GM21737 (cell line): ENCODE data around the gene PRELID2.
"Not testable (repeated sequence)": the region's sequence is repeated elsewhere in the genome, so short reads cannot be mapped to it uniquely, and the experiment has no call there.

Source experiments
- ATAC-seq: cut with Tn5 transposase; IDR thresholded peaks from one replicate; pipeline ENCODE4 v1.9.1; 2021; ENCODE audit warnings: mild to moderate bottlenecking, moderate library complexity; ENCODE audit not compliant: unreplicated experiment

Gene PRELID2

DNA sequence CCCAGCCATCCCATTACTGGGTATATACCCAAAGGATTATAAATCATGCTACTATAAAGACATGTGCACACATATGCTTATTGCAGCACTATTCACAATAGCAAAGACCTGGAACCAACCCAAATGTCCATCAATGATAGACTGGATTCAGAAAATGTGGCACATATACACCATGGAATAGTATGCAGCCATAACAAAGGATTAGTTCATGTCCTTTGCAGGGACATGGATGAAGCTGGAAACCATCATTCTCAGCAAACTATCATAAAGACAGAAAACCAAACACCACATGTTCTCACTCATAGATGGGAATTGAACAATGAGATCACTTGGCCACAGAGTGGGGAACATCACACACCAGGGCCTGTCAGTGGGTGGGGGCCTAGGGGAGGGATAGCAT is 36.6 kb downstream of the PRELID2 start:
- ATAC-seq, result not testable (repeated sequence)

DNA sequence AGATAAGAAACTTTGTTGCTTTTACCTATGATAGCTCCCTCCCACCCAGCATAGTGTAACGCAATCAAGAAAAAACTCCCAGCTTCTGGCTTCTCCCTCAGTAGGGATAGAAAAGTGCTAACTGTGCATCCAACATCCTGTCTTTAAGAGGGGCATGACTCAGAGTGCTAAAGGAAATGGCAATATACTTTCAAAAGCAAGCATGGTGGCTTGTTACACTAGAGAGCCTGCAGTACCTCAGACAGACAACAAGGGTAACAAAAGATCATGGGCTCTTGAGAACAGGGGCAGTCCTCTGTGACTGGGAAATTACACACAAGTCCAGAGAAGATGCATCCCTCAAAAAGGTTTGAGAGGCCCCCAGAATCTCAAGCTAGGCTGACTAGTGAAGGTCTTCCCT is 37.8 kb downstream of the PRELID2 start:
- ATAC-seq, result no peak

DNA sequence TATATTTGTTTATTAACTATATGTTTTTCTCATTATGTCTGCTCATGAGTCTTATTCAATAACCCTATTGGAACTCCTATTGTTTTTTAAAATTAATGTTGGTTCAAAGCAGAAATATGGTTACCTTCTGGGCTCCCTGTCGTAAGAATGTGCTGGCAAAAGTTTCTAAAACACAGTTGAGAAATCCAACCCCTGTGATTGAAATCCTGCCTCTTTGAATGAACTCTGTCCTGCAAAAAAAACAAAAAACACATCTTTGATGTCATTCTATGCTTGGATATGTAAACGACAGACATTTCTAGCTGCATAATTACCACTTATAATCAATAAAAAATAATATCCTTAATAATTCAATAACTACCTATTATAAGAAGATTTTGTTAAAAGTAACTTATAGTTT is 38.8 kb downstream of the PRELID2 start:
- ATAC-seq, result no peak

DNA sequence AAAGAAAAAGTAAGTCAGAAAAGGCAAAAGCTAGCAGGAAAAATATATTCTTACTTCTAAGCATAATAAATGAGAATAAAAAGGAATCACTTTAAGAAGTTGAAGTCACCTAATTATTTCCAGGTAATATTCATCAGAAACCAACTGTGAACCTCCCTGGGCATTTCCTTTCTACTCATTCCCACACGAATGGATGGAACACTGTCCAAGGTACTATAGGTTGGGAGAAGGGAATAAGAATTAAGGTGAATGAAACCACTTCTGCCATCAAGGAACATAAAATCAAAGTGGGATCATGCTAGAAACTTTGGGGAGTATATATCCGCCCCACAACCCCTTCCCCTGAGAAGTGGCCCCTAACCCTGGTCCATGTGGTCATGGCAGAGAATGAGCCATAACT is 41.6 kb downstream of the PRELID2 start:
- ATAC-seq, result no peak

DNA sequence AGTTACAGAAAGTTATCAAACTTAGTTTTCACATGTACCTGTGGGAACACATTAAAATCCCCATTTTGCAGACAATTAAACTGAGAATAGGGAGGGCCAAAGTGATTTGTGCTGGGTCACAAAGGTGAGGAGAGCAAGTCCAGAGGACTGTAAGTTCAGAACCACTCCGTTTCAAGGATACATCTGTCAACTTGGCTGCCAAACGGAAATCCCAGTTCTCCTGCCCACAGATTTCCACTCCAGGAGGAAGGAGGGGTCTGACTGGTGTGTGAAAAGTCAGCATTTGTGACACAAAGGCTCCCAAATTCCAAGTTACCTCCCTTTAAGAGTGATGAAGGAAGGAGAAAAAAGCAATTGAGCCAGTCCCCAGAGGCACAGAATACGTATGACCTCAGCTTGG is 42.3 kb downstream of the PRELID2 start:
- ATAC-seq, result no peak

DNA sequence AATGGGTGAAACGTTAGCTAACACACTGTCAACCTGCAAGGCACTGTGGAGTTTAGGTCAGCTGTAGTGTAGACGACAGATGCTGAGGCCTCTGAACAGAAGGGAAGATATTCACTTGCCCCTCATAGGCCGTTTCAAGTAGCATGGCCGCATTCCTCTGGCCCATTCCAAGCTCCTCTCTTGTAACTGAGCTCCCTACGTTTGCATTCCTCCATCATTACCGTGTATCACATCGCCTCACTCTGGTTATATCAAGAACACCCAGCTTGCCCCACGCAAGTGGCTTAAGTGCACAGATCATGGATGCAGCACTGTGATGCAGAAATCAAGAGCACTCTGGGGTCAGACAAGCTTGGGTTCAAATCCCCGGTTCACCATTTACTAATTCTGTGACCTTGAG is 43.3 kb downstream of the PRELID2 start:
- ATAC-seq, result no peak

DNA sequence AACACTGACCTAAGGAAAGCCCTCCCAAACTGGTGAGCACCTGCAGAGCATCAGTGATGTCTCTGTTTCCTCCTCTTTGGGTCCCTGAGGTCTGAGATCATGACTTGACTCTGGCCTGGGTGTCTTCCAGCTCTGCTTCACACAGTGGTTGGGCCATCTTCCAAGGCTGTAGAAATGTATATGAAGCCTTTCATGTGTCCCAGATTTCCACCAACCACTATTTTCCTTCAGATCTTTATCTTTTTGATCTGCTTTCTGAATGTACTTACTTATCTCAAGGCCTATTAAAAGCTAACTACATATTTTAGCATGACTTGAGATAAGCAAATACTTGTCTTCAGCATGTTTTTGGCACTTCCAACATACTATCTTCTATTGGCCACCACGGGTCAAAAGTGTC is 47.1 kb downstream of the PRELID2 start:
- no peak for ATAC-seq

DNA sequence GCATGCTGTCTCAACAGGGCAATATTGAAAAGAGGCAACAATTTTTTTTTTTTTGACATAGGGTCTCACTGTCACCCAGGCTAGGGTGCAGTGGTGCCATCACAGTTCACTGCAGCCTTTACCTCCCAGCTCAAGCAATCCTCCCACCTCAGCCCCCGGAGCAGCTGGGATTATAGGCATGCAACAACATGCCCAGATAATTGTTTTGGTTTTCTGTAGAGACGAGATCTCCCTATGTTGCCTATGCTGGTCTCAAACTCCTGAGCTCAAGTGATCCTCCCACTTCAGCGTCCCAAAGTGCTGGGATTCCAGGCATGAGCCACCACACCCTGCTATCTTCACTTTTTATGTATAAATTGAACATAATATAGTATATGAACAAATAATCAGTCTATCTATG is 47.6 kb downstream of the PRELID2 start:
- no peak for ATAC-seq

DNA sequence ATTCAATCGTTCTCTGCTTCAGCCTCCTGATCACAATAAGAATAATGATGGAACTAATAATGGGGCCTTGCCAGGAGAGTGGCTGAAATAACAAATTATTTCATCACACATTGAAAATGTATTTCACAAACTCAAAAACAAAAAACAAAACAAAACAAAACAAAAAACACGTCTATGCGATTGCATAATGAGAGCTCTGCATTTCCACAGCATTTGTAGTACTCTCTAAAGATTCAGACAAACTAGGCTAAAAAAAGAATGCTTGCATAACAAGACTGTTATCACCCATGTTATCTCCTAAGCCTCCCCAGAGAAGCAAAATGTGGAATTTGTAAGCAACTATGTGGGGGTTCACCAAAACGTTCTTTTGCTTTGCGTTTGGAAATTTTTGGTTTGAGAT is 48.1 kb downstream of the PRELID2 start:
- ATAC-seq, result no peak

DNA sequence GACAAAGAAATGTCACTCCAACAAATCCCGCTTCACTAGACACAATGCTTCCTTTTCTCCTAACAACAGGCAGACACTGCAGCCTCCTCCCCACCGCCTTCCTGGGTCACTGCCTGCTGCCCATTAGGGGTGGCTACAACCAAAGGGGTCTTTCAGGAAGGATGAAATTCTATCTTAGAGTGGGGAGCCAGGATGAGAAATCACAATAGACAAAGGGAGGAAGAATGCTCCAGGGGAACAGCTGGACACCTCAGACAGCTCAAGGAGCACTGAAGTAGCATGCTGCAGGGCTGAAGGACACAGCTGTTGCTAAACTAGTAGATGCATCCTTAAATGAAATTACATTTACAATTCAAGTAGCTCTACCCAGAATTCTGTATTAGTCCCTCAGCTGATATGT is 54.2 kb downstream of the PRELID2 start:
- no peak for ATAC-seq

DNA sequence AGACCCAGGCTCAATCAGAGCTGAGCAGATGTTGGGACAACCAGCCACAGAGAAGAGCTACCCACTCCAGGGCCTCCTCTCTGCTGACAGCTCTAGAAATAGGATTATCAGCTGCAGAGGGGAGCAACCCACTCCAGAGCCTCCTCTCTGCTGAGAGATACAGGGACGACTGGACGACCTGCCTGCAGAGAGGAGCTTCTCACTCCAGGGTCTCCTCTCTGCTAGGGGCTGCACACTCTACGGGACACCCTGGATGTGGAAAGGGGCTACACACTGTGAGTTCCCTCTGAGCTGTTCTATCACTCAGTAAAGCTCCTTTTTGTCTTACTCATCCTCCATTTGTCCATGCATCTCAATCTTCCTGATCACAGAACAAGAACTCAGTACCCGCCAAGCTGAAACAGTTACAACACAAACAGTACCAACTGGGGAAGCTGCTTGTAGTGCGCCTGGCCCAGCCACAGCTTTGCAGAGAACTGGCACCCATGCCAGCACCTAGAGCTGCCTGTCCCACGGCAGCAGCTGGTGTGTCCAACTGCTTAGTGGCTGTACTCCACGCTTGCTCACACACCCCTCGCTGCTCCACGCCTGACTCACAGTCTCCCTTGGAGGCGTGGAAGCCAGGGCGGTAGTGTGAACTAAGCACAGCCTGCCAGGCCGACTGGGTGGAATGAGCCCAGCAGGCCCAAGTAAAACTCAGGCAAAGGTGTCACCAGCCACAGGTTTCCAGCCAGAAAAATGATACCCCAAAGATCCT is 56.8 kb downstream of the PRELID2 start:
- ATAC-seq, result no peak

DNA sequence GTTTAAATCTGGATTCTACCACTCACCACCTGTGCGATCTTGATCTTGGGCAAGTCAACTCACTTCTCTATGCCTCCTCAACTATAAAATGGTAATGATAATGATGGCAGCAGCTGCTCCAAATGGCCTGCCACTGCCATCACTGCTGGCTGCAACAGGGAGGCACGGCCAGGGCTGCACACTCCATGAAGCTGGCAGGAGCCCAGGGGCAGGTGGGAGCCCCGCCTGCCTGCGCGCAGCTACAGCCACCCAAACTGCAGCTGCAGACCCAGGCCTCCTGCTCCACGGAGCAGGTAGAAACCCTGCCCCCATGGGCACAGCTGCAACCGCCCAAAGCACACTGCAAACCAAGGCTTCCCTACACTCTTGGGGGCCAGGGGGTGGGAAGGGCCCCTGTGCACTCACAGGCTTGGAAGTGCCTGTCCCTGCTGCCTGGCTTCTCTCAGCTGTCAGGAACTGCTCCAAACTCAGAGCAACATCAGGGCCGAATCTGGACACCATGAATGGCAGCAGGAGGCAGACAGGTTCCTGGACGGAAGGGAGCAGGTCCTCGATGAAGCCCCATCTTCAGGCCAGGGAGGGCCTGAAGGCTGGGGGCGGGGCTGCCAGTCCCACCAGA is 57.6 kb downstream of the PRELID2 start:
- ATAC-seq, result no peak

DNA sequence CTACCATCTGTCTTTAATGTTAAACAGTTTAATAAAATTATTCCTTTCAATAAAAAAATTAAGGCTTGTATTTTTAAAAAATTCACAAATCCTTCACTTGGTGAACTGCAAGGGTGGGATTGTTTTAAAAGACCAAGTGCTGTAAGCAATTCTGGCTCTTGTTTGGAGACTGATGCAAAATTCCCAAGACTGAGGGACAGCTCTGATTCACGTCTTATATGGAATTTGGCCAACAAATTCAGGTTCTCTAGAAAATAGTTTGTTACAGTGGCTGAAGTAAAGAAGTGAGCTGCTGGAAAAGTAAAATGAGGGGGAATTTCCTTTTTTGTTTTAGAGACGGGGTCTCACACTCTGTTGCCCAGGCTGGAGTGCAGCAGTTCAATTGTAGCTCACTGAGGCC is 58.3 kb downstream of the PRELID2 start:
- ATAC-seq, result no peak

DNA sequence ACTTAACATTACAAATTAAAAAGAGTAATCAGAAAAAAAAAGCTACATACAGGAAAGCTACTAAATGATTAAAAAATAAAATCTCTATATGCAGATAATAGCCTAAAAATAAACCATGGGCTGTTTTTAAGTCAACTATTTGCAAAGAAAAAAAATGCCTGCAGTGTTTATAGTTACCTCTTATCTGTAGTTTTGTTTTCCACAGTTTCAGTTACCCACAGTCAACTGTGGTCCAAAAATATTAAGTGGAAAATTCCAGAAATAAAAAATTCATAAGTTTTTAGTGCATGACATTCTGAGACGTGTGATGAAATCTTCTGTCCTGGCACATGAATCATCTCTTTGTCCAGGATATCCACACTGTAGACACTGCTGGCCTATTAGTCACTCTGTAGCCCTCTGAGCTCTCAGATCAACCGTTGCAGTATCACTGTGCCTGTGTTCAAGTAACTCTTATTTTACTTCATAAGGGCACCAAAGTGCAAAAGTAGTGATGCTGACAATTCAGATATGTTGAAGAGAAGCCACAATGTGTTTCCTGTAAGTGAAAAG is 59.2 kb downstream of the PRELID2 start:
- no peak for ATAC-seq

DNA sequence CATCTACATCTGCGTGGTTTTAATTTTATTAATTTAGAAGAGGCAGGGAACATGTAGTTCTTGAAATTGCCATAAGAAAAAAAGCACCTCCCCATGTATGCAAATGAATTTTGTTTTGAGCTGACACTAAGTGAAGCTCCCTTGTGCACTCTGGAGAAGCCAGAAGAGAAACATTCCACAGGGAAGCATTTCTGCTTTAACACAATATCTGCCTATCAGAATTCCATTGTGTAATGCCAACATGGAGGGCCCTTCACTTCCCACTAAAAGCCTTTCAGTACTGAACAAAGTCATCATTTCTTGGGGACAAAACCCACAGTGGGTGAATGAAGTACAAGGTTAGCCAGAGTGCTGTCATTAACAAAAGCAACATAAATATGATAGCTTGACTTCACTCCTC is 59.7 kb downstream of the PRELID2 start:
- ATAC-seq, result no peak

DNA sequence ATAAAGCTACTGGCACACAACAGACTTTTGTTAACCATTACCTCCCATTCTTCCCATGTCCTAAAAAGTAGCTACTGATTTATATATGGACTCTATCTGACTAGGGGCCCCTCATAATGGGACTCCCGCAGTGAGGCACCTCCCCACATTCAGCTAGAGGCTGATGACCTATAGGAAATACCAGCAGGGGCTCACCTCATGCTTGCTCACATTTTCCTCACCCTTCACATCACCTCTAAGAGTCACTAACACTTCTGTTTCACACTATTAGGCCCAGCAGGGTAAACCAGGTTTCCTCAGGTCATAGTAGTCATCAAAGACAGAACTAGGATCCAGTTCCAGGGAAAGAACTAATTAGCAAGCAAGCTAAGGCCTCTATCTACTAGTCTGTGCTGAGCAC is 60.7 kb downstream of the PRELID2 start:
- no peak for ATAC-seq

DNA sequence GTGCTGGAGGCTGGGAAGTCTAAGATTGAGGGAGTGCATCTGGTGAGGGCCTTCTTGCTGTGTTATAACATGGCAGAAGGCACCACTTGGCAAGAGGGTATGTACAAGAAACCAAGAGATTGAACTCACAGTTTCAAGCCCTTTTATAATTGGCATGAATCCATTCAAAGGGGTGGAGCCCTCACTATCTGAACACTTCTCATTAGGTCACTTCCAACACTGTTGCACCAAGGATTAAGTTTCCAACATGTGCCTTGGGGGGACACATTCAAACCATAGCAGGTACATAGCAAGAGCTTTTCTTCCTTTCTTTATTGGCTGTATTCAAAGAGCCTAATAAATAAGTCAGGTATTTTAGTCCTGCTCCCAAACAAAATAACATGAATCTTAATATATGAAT is 62.7 kb downstream of the PRELID2 start:
- no peak for ATAC-seq

DNA sequence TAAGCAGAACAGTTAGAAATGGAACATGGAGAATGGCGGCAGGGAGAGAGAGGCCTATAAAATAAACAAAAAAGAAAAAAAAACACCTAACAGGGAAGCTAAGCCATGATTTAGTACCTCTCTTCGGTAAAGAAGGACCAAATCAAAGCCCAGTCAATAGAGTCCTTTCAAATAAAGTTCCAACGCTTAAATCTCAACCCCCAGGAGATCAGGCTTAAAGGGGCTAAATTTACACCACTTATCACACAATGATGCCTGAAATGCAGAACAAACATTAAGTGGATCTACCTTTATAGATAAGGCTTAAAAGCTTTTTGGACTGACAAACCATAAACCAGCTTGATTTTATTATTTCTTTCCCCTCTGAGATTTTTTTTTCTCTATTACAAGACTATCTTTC is 66.3 kb downstream of the PRELID2 start:
- ATAC-seq, result no peak

DNA sequence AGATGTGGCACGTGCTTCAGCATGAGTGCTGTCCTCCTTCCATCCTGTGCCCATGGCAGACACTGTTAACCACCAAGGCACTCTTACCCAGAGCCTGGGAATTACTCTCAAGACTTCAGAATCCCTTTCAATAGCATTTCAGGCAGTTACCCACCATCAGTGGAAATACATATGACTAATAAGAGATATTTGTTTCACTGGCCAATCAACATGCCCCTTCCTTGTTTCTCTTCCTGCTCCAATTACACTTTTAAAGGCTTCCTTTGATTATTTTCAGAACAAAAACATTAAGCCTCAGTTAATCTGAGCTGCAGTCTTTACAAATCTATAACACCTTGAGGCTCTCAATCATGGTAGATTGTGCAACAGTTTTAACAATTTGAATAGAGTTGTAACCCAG is 70.8 kb downstream of the PRELID2 start:
- no peak for ATAC-seq

DNA sequence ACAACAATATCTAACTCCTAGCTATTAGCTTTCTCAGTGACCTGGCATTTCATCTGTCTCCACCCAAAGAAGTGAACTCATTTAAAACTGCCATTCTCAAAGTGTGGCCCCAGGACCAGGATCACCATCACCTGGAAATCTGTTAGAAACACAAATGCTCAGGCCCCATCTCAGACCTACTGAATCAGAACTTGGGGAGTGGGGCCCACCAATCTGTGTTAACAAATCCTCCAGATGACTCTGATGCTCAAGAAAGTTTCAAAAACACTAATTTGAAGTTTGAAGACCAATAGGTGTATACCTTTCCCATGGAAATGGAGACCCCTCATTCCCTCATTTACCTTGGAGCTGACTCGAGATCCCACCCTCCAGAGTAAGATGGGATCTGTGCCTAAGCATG is 72.3 kb downstream of the PRELID2 start:
- no peak for ATAC-seq

DNA sequence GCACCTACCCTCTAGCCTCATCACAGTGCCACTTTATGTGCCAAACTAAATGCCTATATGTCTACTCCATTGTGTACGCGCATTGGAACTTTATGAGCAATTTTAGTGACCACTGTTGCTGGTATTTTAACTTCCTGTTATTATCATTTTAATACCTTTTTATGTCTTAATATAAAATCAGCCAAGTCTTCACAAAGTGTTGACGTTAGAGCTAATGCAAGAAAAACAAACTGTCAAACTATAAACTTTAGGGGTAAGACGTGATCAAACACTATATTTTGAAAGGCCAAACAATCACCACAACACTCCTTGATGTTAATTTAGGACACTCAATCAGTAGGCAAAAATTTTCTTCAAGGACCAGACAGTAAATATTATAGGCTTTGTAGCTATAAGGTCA is 73.9 kb downstream of the PRELID2 start:
- ATAC-seq, result no peak

DNA sequence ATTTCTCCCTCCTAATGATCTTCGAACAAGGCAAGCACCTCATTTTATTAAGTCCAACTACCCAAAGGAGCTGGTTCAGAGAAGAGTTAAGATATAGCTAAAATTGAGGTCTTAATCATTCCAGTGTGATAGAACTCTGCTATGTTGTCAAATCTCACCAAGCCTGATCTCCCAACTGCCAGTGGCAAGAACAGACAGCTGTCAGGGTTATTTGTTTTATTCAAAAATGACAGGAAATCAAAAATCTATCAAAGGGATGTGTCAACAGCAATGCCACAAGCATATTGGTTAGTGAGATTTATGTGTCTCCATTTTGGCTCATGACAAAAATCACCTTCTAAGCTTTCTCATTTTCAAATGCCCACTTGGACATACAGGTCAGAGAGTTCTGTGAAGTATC is 74.5 kb downstream of the PRELID2 start:
- no peak for ATAC-seq

DNA sequence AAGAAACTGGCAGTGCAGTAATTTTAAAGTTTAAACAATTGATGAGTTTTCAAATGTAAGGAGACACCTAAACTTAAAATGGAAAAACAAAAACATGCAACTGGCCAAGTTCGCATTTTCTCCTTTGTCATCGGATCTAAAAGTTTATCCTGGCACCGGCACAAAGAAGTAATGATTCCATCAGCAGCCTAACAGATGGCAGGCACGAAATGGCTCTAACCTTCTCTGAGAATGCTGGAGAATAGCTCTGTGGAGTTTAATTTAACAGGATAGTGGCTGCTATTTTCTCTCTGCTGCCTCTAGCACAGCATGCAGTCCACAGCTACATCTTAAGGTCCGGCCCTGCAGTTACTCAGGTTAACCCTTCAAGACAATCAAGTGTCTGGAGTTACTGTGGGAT is 82.2 kb downstream of the PRELID2 start:
- no peak for ATAC-seq
